GM12891 (cell line): ENCODE results near the gene RFX6.

Source experiments
- DNase-seq: peaks from one replicate; pipeline ENCODE4 v3.0.0; 2011; ENCODE audit warnings: low spot score; ENCODE audit not compliant: insufficient read length
- FAIRE-seq: peaks from 2 replicates; lab custom pipeline; 2011; peaks lifted over from hg19 to GRCh38; lab: Jason Lieb, UNC
- PAX5 ChIP-seq: IDR thresholded peaks from 2 replicates; pipeline ENCODE4 v1.6.1; 2011; ENCODE audit warnings: low read length, moderate library complexity, mild to moderate bottlenecking; ENCODE audit not compliant: insufficient read depth, severe bottlenecking
- POLR2A ChIP-seq: IDR thresholded peaks from 2 replicates; pipeline ENCODE4 v1.6.1; 2011; ENCODE audit warnings: low read depth, low read length, control low read depth
- POLR2AphosphoS5 ChIP-seq: IDR thresholded peaks from 2 replicates; pipeline ENCODE4 v1.6.1; 2011; ENCODE audit warnings: low read depth, low read length, control low read depth
- POU2F2 ChIP-seq: IDR thresholded peaks from 2 replicates; pipeline ENCODE4 v1.6.1; 2011; ENCODE audit warnings: low read depth, mild to moderate bottlenecking, control low read depth, low read length, moderate library complexity
- SPI1 ChIP-seq: IDR thresholded peaks from 2 replicates; pipeline ENCODE4 v1.6.1; 2011; ENCODE audit warnings: low read depth, low read length, control low read depth
- TAF1 ChIP-seq: IDR thresholded peaks from 2 replicates; pipeline ENCODE4 v1.6.1; 2011; ENCODE audit warnings: low read depth, low read length, control low read depth

The RFX6 gene

DNA sequence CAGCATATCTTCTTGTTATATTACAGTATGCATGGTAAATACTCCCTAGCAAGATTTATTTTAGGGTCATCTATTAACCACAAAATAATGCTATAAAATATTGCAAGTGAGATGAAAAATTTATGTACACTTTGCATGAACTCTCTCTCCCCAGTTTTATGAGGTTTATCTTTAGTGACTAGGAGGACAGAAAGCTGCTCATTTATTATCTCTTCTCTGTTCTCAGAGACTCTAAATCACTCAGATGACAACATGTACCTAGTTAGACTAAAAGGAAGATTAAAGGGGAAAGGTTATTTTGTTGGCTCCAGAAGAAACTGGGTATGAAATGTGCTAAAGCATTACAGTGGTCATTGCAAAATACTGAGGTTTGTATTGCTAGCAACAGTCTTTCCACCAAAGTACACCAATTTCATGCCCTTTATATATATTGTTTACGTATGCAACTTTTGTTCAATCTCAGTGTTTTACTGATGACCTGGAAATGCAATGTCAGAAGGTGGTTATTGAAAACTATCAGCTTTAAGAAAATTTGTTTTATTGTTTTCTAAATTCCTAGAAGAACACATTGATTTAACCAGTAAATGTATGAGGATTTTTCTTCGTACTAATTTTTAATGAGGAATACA lies 11.8 kb downstream of the RFX6 start:
- no peak for FAIRE-seq
- no peak for DNase-seq
- TF ChIP-seq POU2F2 (no peak), POLR2A (no peak), PAX5 (no peak), POLR2AphosphoS5 (no peak), SPI1 (no peak), TAF1 (no peak)

DNA sequence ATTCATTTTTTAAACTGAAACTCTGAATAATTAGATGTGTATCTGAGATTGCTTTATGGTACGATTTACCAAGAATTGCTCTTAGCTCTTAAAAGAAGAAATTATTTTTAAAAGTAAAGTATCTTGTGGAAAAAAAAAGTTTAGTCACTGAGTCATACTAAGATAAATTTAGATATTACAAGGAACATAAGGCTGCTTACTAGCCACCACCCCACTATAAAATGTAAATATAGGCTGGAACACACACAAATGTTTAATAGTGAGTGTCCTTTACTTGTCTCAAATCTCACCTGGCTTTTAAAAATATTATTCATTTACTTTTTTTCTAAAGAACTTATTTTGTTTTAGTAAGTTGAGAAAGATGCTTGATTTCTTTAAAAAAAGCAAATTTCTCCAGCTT lies 17.6 kb downstream of the RFX6 start:
- TF ChIP-seq POLR2AphosphoS5: no peak
- no peak for TF ChIP-seq PAX5
- TF ChIP-seq POU2F2: no peak
- no peak for TF ChIP-seq TAF1
- no peak for TF ChIP-seq SPI1
- no peak for TF ChIP-seq POLR2A
- FAIRE-seq (no peak), DNase-seq (no peak)

DNA sequence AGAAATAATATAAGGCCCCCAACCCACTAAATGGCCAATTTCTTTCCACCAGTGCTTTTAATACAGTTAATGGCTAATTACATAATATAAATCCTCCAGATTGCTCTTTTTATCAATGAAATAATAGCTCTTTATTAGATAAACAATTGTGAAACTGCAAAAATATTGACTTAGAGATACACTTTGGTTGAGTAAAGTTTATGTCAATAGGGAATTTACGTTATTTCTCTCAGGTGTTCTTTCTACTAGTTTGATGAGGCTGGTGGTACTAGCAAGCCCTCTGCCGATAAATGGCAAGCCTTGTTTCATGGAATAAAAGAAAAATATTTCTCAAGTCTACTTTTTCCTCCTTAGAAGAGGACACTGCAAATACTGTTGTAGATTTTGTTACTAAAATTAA lies 18.9 kb downstream of the RFX6 start:
- TF ChIP-seq POLR2A: no peak
- no peak for TF ChIP-seq POLR2AphosphoS5
- no peak for TF ChIP-seq TAF1
- no peak for TF ChIP-seq PAX5
- no peak for TF ChIP-seq SPI1
- no peak for TF ChIP-seq POU2F2
- DNase-seq: no peak
- FAIRE-seq: no peak

DNA sequence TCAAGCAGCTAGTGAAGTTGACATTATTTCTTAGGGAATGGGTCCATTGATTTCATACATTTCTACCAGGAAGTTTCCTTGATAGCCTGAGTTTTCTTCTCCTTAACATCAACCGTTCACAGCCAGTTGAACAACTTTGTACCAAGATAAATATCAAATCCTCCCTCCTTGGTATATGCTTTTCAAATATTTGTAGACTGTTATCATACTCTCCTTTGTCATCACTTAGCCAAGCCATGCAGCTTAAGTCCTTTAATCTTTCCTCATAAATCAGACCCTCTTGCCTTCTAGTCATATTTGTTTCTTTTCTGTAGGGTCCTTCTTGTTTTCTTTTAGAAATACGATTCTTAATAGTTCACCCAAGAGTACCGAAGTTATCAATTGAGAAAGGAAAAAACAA lies 25.6 kb downstream of the RFX6 start:
- FAIRE-seq: no peak
- TF ChIP-seq POLR2A (no peak), POLR2AphosphoS5 (no peak), PAX5 (no peak), SPI1 (no peak), TAF1 (no peak), POU2F2 (no peak)
- DNase-seq: no peak

DNA sequence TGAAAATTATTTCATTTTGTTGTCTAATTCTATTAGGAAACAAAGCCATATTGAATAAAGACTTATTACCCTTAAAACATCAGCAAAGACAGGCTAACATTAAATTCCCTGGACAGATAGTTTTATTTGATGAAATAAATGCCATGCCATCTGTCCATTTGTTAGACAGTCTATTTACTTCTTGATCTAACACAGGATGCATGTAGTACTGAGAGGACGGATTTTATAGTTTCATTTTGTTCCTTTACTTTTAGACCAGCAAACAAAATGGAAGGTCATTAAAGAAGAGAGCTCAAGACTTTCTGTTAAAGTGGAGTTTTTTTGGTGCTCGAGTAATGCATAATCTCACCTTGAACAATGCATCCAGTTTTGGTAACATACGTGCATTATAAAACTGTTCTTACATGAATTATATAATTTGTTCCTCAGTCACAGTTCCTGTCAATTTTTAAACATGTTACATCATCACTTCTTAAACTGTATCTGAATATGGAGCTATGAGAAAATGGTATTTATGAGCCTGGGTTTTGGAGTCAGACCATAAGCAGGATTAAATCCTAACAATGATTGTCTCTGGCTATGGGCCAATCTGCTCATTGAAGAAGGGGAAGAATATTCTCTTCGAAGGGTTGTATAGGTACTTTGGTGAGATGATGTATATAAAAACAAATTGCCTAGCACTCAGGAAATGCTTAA lies 46.0 kb downstream of the RFX6 start:
- no peak for DNase-seq
- FAIRE-seq: no peak
- TF ChIP-seq POLR2AphosphoS5: no peak
- no peak for TF ChIP-seq TAF1
- TF ChIP-seq POLR2A: no peak
- no peak for TF ChIP-seq SPI1
- no peak for TF ChIP-seq PAX5
- no peak for TF ChIP-seq POU2F2

DNA sequence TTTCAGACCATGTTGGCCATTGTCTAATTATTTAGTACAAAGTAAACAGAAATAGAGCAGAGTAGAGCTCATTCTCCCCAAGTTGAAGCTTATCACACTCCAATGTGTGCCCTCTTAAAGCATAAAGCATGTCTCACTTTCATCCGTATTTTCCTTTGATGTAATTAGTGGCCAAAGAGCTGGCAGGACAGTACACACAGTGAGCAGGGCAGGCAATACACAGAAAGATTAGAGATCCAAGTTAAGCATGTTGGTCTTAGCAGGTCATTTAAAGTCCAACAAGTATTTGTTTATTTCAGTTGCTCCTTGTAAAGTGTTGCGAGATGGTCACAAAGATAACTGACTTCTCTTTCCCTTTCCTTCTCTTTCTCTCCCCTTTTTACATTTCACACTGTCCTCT lies 47.2 kb downstream of the RFX6 start:
- no peak for TF ChIP-seq POU2F2
- FAIRE-seq (no peak), DNase-seq (no peak)

DNA sequence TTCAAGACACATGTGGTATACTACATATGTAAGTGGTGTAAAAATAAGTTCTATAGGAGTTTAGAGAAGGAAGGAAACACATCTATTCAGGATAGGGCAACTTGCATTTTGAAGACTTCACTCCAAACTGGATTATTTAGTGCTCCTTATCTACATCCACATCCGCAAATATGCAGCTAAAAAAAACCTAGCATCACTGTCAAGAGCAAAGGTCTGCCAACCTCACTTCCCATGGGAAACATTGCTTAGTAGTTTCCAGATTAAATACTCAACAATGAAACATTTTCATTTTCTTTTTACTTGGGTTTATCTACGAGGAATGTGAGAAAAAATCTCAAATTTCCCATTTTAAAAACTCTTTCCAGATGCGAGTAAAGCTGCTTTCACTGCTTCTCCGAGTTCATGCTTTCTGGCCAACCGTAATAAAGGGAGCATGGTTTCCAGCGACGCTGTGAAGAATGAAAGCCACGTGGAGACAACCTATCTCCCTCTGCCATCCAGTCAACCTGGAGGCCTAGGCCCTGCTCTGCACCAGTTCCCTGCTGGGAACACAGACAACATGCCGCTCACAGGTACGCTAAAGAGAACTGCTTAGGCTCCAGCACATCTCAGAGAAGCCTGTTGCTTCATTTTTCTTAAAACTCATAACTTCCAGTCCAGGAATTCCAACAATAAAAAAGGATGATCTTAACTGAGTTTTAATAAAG lies 48.2 kb downstream of the RFX6 start:
- DNase-seq (no peak), FAIRE-seq (no peak)
- TF ChIP-seq TAF1 (no peak), SPI1 (no peak), POU2F2 (no peak)

DNA sequence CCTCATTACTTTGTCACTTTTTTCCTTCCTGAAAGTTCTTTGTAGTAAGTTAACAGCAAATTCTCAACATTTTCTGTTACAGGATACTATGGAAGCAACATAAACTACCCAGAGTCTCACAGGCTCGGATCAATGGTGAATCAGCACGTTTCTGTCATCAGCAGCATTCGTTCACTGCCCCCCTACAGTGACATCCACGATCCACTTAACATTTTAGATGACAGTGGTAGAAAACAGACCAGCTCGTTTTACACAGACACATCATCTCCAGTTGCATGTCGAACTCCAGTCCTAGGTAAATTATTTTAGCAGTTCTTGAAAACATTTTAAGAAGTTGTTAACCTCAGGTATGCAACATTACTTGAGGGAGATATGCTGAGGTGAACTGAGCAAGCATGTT lies 51.6 kb downstream of the RFX6 start:
- FAIRE-seq (no peak), DNase-seq (no peak)
- TF ChIP-seq SPI1 (no peak), POLR2AphosphoS5 (no peak), PAX5 (no peak), POLR2A (no peak), POU2F2 (no peak), TAF1 (no peak)

DNA sequence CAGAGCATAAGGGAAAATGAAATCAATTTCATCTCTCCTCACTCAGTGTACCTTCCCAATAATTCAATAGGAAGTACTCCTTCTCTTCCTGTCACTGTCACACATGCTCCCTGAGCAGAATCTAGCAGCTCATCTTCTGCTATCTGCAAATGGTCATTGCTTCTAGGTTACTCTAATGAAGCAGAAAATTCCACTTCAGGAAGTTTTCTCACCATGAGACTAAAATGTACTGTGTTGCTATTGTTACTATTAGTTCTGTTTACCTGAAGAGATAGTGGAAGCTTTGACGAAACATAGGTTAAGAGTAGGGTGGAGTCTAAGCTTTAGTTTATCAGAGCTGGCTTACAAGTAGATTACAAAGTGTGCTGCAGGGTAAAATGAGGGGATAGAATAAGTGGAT lies 52.8 kb downstream of the RFX6 start:
- no peak for TF ChIP-seq POLR2AphosphoS5
- TF ChIP-seq PAX5: no peak
- no peak for TF ChIP-seq POU2F2
- TF ChIP-seq POLR2A: no peak
- TF ChIP-seq SPI1: no peak
- TF ChIP-seq TAF1: no peak
- DNase-seq (no peak), FAIRE-seq (no peak)

DNA sequence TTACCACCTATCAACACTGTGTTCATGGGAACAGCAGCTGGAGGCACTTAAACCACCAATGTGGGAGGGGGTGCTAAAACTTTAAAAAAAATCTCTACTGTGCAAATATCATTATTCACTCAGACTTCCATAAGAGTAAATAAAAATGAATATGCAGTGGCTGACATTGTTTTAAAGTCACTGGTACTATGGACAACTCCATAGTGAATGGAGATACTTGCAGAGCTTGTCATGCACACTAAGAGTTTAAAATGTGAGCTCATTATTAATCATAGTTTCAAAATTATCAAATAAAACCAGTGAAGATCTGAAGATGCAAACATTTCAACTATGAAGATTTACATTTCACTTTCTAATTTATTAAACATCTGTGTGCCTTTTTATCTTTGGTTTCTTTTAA lies 54.4 kb downstream of the RFX6 start:
- DNase-seq (no peak), FAIRE-seq (no peak)
- TF ChIP-seq POU2F2: no peak
- TF ChIP-seq PAX5: no peak
- TF ChIP-seq POLR2A: no peak
- TF ChIP-seq TAF1: no peak
- TF ChIP-seq POLR2AphosphoS5: no peak
- no peak for TF ChIP-seq SPI1

DNA sequence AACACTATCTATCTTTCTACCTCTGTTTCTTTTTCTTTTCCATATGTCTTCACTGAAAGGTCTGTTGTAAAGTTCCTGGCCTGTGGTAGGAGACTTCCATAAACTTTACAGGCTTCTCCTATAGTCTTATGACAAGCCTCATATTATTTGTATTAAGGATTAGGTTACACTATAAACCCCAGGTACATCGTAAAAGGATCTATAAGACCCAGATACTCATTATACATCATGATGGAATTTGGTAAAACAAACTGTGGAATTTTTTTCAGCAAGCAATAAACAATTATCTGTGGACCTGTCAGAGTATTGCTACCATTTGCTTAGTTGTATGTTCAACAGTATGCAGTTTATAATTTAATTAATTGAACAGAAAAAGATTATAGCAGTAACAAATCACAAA lies 55.5 kb downstream of the RFX6 start:
- DNase-seq (no peak), FAIRE-seq (no peak)
- TF ChIP-seq TAF1: no peak
- TF ChIP-seq PAX5: no peak
- TF ChIP-seq POLR2A: no peak
- TF ChIP-seq SPI1: no peak
- TF ChIP-seq POLR2AphosphoS5: no peak
- no peak for TF ChIP-seq POU2F2
